H9 (cell line): ENCODE measurements around the gene CTNNA1. TPM values are rescaled to one million over a fixed set of nuclear protein-coding genes. Genes with fewer than 3 reads are reported as not detected.
A peak's percentile ranks its signal among the peaks of the same experiment; 100 is the strongest.

Experiments
- DNase-seq: peaks from one replicate; pipeline ENCODE4 v3.0.0-alpha.2; 2017
- H2AFZ ChIP-seq: one replicate; pipeline ENCODE4 v1.6.1; 2013; ENCODE audit warnings: mild to moderate bottlenecking, low read length, control low read depth, moderate library complexity
- H2AK5ac ChIP-seq: 2 replicates; pipeline ENCODE4 v1.6.1; 2013; ENCODE audit warnings: low read length, control low read depth, mixed read lengths; ENCODE audit not compliant: insufficient read length
- H2BK120ac ChIP-seq: one replicate; pipeline ENCODE4 v1.6.1; 2013; ENCODE audit warnings: low read depth, mild to moderate bottlenecking, low read length, control low read depth, inconsistent platforms; ENCODE audit not compliant: poor library complexity, severe bottlenecking
- H2BK12ac ChIP-seq: 2 replicates; pipeline ENCODE4 v1.6.1; 2013; ENCODE audit warnings: low read length, control low read depth, mixed read lengths, low read depth; ENCODE audit not compliant: insufficient read length
- H2BK15ac ChIP-seq: 2 replicates; pipeline ENCODE4 v1.6.1; 2013; ENCODE audit warnings: low read depth, low read length, control low read depth
- H2BK20ac ChIP-seq: one replicate; pipeline ENCODE4 v1.6.1; 2013; ENCODE audit warnings: low read depth, mild to moderate bottlenecking, low read length, control low read depth, inconsistent platforms; ENCODE audit not compliant: poor library complexity, severe bottlenecking
- H2BK5ac ChIP-seq: 2 replicates; pipeline ENCODE4 v1.6.1; 2013; ENCODE audit warnings: low read length, control low read depth, mixed read lengths; ENCODE audit not compliant: insufficient read length
- H3K14ac ChIP-seq: 2 replicates; pipeline ENCODE4 v1.6.1; 2013; ENCODE audit warnings: low read length, control low read depth; ENCODE audit not compliant: insufficient read depth
- H3K18ac ChIP-seq: 2 replicates; pipeline ENCODE4 v1.6.1; 2013; ENCODE audit warnings: low read depth, mild to moderate bottlenecking, mixed read lengths, low read length, control low read depth; ENCODE audit not compliant: insufficient read length
- H3K23ac ChIP-seq: 2 replicates; pipeline ENCODE4 v1.6.1; 2013; ENCODE audit warnings: low read length, control low read depth, mixed read lengths, low read depth; ENCODE audit not compliant: insufficient read length
- H3K23me2 ChIP-seq: 2 replicates; pipeline ENCODE4 v1.6.1; 2013; ENCODE audit warnings: low read depth, mild to moderate bottlenecking, mixed read lengths, low read length, control low read depth; ENCODE audit not compliant: insufficient read length, poor library complexity, severe bottlenecking
- H3K27ac ChIP-seq: 2 replicates; pipeline ENCODE4 v1.5.1; 2013; ENCODE audit warnings: low read length, control low read depth, mixed read lengths, low read depth; ENCODE audit not compliant: insufficient read length
- H3K27me3 ChIP-seq: 2 replicates; pipeline ENCODE4 v1.6.1; 2013; ENCODE audit warnings: low read length, control low read depth, inconsistent platforms; ENCODE audit not compliant: insufficient read depth
- H3K4ac ChIP-seq: 2 replicates; pipeline ENCODE4 v1.6.1; 2013; ENCODE audit warnings: low read depth, mild to moderate bottlenecking, control low read depth, inconsistent platforms, low read length, moderate library complexity
- H3K4me1 ChIP-seq: 2 replicates; pipeline ENCODE4 v1.6.1; 2013; ENCODE audit warnings: low read length, control low read depth, inconsistent platforms; ENCODE audit not compliant: insufficient read depth
- H3K4me2 ChIP-seq: 2 replicates; pipeline ENCODE4 v1.6.1; 2013; ENCODE audit warnings: low read length, control low read depth, mixed read lengths; ENCODE audit not compliant: insufficient read length, insufficient read depth
- H3K56ac ChIP-seq: 2 replicates; pipeline ENCODE4 v1.6.1; 2013; ENCODE audit warnings: low read depth, mild to moderate bottlenecking, mixed read lengths, low read length, control low read depth; ENCODE audit not compliant: insufficient read length
- H3K79me1 ChIP-seq: 2 replicates; pipeline ENCODE4 v1.6.1; 2013; ENCODE audit warnings: low read depth, mild to moderate bottlenecking, moderate library complexity, low read length, control low read depth, inconsistent platforms; ENCODE audit not compliant: insufficient read depth, poor library complexity, severe bottlenecking
- H3K79me2 ChIP-seq: 2 replicates; pipeline ENCODE4 v1.6.1; 2013; ENCODE audit warnings: low read length, control low read depth, inconsistent platforms; ENCODE audit not compliant: insufficient read depth
- H3K9ac ChIP-seq: 2 replicates; pipeline ENCODE4 v1.6.1; 2013; ENCODE audit warnings: low read length, control low read depth, mixed read lengths; ENCODE audit not compliant: insufficient read length; ENCODE audit errors: extremely low read depth
- H3K9me3 ChIP-seq: one replicate; pipeline ENCODE4 v1.6.1; 2013; ENCODE audit warnings: low read depth, low read length, inconsistent platforms; ENCODE audit not compliant: control insufficient read depth
- H3T11ph ChIP-seq: one replicate; pipeline ENCODE4 v1.6.1; 2013; ENCODE audit warnings: mild to moderate bottlenecking, low read length, control low read depth, inconsistent platforms
- H4K20me1 ChIP-seq: one replicate; pipeline ENCODE4 v1.6.1; 2013; ENCODE audit not compliant: control insufficient read depth, insufficient read length, insufficient read depth
- H4K5ac ChIP-seq: 2 replicates; pipeline ENCODE4 v1.6.1; 2013; ENCODE audit warnings: low read depth, mild to moderate bottlenecking, mixed read lengths, low read length, control low read depth; ENCODE audit not compliant: insufficient read length
- H4K8ac ChIP-seq: replicated peaks from 2 replicates; pipeline ENCODE4 v1.6.1; 2013; ENCODE audit warnings: low read length, control low read depth, mixed read lengths, low read depth; ENCODE audit not compliant: insufficient read length
- H4K91ac ChIP-seq: 2 replicates; pipeline ENCODE4 v1.6.1; 2013; ENCODE audit warnings: low read depth, mild to moderate bottlenecking, moderate library complexity, mixed read lengths, low read length, control low read depth; ENCODE audit not compliant: insufficient read length
- H3K27ac Mint-ChIP-seq, 3 experiments: 2 replicates in 2 of 3; 3 replicates in 1 of 3; pipeline ENCODE4 v1.8.0; 2020 to 2021; ENCODE audit warnings: mixed read lengths in 3 of 3, mild to moderate bottlenecking in 1 of 3, moderate library complexity in 1 of 3
- H3K27me3 Mint-ChIP-seq: 2 replicates; pipeline ENCODE4 v1.8.0; 2021; ENCODE audit warnings: low read depth, mild to moderate bottlenecking, moderate library complexity, mixed read lengths
- H3K36me3 Mint-ChIP-seq, 3 experiments: 2 replicates in 2 of 3; 3 replicates in 1 of 3; pipeline ENCODE4 v1.8.0; 2020 to 2021; ENCODE audit warnings: low read depth in 3 of 3, mixed read lengths in 3 of 3; ENCODE audit not compliant: insufficient read depth in 1 of 3
- H3K4me1 Mint-ChIP-seq, 2 experiments: 2 replicates each; pipeline ENCODE4 v1.8.0; 2020; ENCODE audit warnings: mixed read lengths in 2 of 2
- H3K4me3 Mint-ChIP-seq, 2 experiments: 2 replicates in 1 of 2; 3 replicates in 1 of 2; pipeline ENCODE4 v1.8.0; 2020 to 2021; ENCODE audit warnings: mild to moderate bottlenecking in 2 of 2, mixed read lengths in 2 of 2, moderate library complexity in 1 of 2
- H3K9me3 Mint-ChIP-seq, 2 experiments: 2 replicates in 1 of 2; 3 replicates in 1 of 2; pipeline ENCODE4 v1.8.0; 2020; ENCODE audit warnings: mild to moderate bottlenecking in 2 of 2, mixed read lengths in 2 of 2, moderate library complexity in 1 of 2
- WGBS: extraction: QIAGEN DNeasy Blood & Tissue Kit; methylation state at CpG from one replicate; pipeline ENCODE4 v1.1.7; 2013; ENCODE audit warnings: missing lambda C conversion rate, low lambda C conversion rate, mixed read lengths; ENCODE audit not compliant: insufficient read length; ENCODE audit errors: extremely low coverage; 5-methylcytosine and 5-hydroxymethylcytosine counted together
- total RNA-seq: library from RNA; stranded (reverse); gene quantifications from 2 replicates; pipeline ENCODE4 v1.2.1, GENCODE V29; 2021
- TF ChIP-seq, protein P1 (sequence below): fragments of 200-600 bp; sonication (generic); conservative IDR thresholded peaks from 3 replicates; pipeline ENCODE4 v1.8.0; 2021; ENCODE audit warnings: antibody characterized with exemption, mild to moderate bottlenecking

The CTNNA1 gene
- total RNA-seq, 1 experiment from 2014 or later = 354 TPM

DNA sequence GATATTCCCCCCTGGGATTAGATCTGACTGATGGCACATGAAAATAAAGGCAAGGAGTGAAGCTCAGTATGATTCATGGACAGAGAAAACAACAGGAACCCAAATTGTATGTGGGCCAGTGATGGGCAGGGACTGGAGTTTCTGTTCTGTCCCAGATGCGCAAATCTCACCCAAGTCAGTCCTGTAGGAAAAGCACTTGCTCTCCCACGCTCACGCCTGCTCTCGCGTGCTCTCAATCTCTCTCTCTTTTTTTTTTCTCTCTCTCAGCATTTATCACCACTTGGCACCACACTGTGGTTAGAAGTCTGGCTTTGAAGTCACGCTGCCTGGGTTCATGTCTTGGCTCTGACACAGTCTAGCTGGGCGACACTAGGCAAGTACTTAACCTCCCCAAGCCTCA, 228.4 kb downstream of the CTNNA1 start:
- Histone ChIP-seq H2BK20ac (no peak overlapping the region), H2AK5ac (no peak overlapping the region), H3K4me2 (no peak overlapping the region), H3K4me1 (peaks cover 4% of the 10 kb centered on the region; the same call in 1 of the 2 replicates), H4K5ac (no peak overlapping the region), H2BK12ac (no peak overlapping the region), H3K79me2 (no peaks in the 10 kb centered on the region), H4K8ac (no peak overlapping the region), H3K18ac (no peak overlapping the region), H3K9ac (no peak overlapping the region), H3K4ac (no peak overlapping the region), H3K56ac (no peak overlapping the region), H3K79me1 (no peaks in the 10 kb centered on the region), H3K27me3 (no peaks in the 10 kb centered on the region), H3K9me3 (no peaks in the 10 kb centered on the region), H2BK15ac (no peak overlapping the region), H3T11ph (no peak overlapping the region), H3K14ac (no peak overlapping the region), H2AFZ (no peak overlapping the region), H2BK5ac (no peak overlapping the region), H3K23me2 (no peaks in the 10 kb centered on the region), H3K23ac (no peak overlapping the region), H2BK120ac (no peak overlapping the region), H4K20me1 (no peaks in the 10 kb centered on the region), H4K91ac (no peak overlapping the region), H3K27ac (no peak overlapping the region)
- DNase-seq = peak; percentile 8
- H3K9me3 Mint-ChIP-seq = no peaks in the 10 kb centered on the region
- no CpG with 5 or more reads among the region's 7 CpGs for WGBS
- H3K27me3 Mint-ChIP-seq = no peaks in the 10 kb centered on the region
- TF ChIP-seq, protein P1, sequence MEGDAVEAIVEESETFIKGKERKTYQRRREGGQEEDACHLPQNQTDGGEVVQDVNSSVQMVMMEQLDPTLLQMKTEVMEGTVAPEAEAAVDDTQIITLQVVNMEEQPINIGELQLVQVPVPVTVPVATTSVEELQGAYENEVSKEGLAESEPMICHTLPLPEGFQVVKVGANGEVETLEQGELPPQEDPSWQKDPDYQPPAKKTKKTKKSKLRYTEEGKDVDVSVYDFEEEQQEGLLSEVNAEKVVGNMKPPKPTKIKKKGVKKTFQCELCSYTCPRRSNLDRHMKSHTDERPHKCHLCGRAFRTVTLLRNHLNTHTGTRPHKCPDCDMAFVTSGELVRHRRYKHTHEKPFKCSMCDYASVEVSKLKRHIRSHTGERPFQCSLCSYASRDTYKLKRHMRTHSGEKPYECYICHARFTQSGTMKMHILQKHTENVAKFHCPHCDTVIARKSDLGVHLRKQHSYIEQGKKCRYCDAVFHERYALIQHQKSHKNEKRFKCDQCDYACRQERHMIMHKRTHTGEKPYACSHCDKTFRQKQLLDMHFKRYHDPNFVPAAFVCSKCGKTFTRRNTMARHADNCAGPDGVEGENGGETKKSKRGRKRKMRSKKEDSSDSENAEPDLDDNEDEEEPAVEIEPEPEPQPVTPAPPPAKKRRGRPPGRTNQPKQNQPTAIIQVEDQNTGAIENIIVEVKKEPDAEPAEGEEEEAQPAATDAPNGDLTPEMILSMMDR = no peak
- H3K4me1 Mint-ChIP-seq = peaks cover 16 to 21% of the 10 kb centered on the region in 2 experiments
- no peaks in the 10 kb centered on the region for H3K36me3 Mint-ChIP-seq
- H3K27ac Mint-ChIP-seq = no peak overlapping the region
- H3K4me3 Mint-ChIP-seq = no peak overlapping the region
